Measurements from ENCODE around the gene HES7.

HES7 gene

GRCh38 chr17:8118769-8119580 is 4.9 kb downstream of the HES7 start:
- H3K27ac ChIP-seq = peak overlapping the region; percentile 91
- TF ChIP-seq CTCF (IDR thresholded peaks at IDR 0.05) = peak; percentile 97
- no peak for TF ChIP-seq ZFX (IDR thresholded peaks at IDR 0.05; ENCODE audit: borderline replicate concordance)

- peak within 1 kb of the TSS; percentile 91 for H3K27ac ChIP-seq
- no peak for TF ChIP-seq ZFX (IDR thresholded peaks at IDR 0.05; ENCODE audit: borderline replicate concordance)
- no peak for TF ChIP-seq CTCF (IDR thresholded peaks at IDR 0.05)
Measured at GRCh38 chr17:8117980-8118768, 5.7 kb downstream of the HES7 start, which contains the start of gene ALOXE3. ALOXE3 (minus strand) TSS chr17:8118514; CDS start chr17:8117990, 524 bp downstream.

DNA sequence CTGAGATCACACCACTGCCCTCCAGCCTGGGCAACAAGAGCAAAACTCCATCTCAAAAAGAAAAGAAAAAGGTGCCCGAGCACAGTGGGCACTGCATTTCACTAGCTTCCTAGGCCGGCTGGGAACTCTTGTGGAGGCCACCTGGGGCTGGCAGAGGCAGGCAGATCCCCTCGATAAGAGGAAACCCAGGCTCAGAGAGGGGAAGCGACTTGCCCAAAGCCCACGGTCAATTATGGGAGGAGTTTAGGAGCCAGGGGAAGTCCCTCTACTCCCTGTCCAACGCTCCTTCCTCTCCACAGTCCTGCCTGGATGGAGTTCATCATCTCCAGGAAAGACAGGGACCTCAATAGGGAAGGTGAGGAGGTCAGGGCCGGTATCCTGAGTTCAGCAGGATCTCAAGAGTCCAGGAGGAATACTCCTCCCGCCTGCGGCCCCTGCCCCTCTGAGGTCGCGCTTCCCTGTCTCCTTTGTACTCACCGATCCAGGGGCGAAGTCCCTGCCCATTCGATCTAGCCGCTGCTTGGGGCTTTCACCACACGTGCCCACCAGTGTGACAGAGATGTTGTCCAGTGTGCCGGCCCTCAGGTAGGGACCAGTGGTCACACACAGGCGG is 6.4 kb downstream of the HES7 start:
- TF ChIP-seq CTCF (IDR thresholded peaks at IDR 0.05) (no peak), ZFX (IDR thresholded peaks at IDR 0.05; ENCODE audit: borderline replicate concordance) (no peak)
- H3K27ac ChIP-seq = peak overlapping the region; percentile 91

DNA sequence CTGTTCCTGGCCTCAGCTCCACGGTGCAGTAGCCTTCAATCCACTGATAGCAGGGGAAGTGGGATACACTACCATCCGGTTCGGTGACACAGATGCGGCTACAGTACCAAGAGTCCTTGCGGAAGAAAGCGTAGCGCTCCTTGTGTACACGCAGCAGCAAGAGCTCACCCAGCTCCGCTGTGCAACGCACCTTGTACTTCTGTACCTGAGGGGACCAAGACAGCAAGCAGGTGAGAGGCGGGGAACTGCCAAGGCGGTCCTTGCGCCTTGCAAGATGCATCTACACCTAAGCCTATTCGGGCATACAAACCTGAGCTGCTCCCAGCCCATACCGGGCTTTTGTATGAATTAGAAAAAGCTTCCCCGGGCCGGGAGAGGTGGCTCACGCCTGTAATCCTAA is 7.1 kb downstream of the HES7 start:
- H3K27ac ChIP-seq = no peak overlapping the region
- TF ChIP-seq ZFX (IDR thresholded peaks at IDR 0.05; ENCODE audit: borderline replicate concordance) = no peak
- TF ChIP-seq CTCF (IDR thresholded peaks at IDR 0.05) = no peak

- no peak overlapping the region for H3K27ac ChIP-seq
- TF ChIP-seq ZFX (IDR thresholded peaks at IDR 0.05; ENCODE audit: borderline replicate concordance) (no peak), CTCF (IDR thresholded peaks at IDR 0.05) (no peak)
Measured at GRCh38 chr17:8110907-8111306, 13.0 kb downstream of the HES7 start.

DNA sequence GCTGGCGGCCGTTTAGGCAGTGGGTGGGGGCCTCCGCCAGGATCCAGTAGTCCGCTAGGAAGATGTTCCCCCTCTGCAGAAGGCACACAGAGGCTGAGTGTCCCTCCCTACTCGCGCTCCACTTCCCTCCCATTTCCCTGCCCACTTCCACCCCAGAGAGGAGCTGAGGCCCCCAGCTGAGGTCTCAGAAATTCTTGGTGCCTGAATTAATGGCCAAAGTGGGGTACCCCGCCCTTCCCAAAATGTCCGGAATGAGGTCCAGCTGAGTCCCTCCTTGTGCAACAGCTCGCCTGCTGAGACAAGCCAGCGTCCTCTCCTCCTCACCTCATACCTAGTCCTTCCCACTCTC is 13.5 kb downstream of the HES7 start:
- TF ChIP-seq ZFX (IDR thresholded peaks at IDR 0.05; ENCODE audit: borderline replicate concordance) = no peak
- peak; percentile 64 for TF ChIP-seq CTCF (IDR thresholded peaks at IDR 0.05)
- H3K27ac ChIP-seq = no peak overlapping the region

Data from 22Rv1 (cell line).